Activated CD8-positive, alpha-beta T cell treated with anti-CD3 and anti-CD28 coated beads for 36 hours (primary cell): ENCODE results near the gene SLX9. TPM values are rescaled to one million over a fixed set of nuclear protein-coding genes. Genes with fewer than 3 reads are reported as not detected.

Experiments
- ATAC-seq: fragments of 200-7000 bp; cut with Tn5 transposase; one replicate; pipeline ENCODE4 v1.10.0; 2021; ENCODE audit warnings: mild to moderate bottlenecking, moderate library complexity
- CTCF ChIA-PET: fragments of 350-600 bp; sonication (Branson Sonifier 250); formaldehyde crosslinking; loops from one replicate; lab custom pipeline; 2021; ENCODE audit warnings: antibody characterized with exemption; lab: Charles Lee
- POLR2A ChIA-PET: fragments of 350-600 bp; sonication (Branson Sonifier 250); formaldehyde crosslinking; loops from one replicate; lab custom pipeline; 2021; ENCODE audit warnings: antibody characterized with exemption; lab: Charles Lee
- DNase-seq: peaks from one replicate; pipeline ENCODE4 v3.0.0-alpha.2; 2020
- H3K27ac Mint-ChIP-seq: one replicate; pipeline ENCODE4 v1.8.0; 2021; ENCODE audit warnings: mild to moderate bottlenecking, mixed read lengths
- H3K27me3 Mint-ChIP-seq: one replicate; pipeline ENCODE4 v1.8.0; 2021; ENCODE audit warnings: mixed read lengths
- H3K36me3 Mint-ChIP-seq: one replicate; pipeline ENCODE4 v1.8.0; 2021; ENCODE audit warnings: low read depth, mixed read lengths
- H3K4me1 Mint-ChIP-seq: one replicate; pipeline ENCODE4 v1.8.0; 2021; ENCODE audit warnings: low read depth, mixed read lengths
- H3K4me3 Mint-ChIP-seq: one replicate; pipeline ENCODE4 v1.8.0; 2021; ENCODE audit warnings: mild to moderate bottlenecking, moderate library complexity, mixed read lengths
- H3K9me3 Mint-ChIP-seq: one replicate; pipeline ENCODE4 v1.8.0; 2021; ENCODE audit warnings: mixed read lengths
- CTCF ChIP-seq: fragments of 200-600 bp; IDR thresholded peaks from one replicate; pipeline ENCODE4 v1.8.0; 2022; ENCODE audit warnings: antibody characterized with exemption, mild to moderate bottlenecking
- intact Hi-C: fragments of 100-400 bp; cut with micrococcal nuclease; formaldehyde crosslinking; loops from one replicate; pipeline ENCODE4 v1.10.0; 2022
- total RNA-seq, 2 experiments: library from RNA; stranded (reverse); gene quantifications; one replicate each; pipeline ENCODE4 v1.2.3, GENCODE V29; 2021

SLX9 gene
- total RNA-seq, 2 experiments from 2014 or later = 76.0 to 76.5 TPM

- Mint-ChIP-seq H3K4me1 (peaks cover 62% of the 10 kb centered on the region), H3K36me3 (peaks cover 65% of the 10 kb centered on the region), H3K4me3 (peak overlapping the region; percentile 100), H3K27me3 (no peaks in the 10 kb centered on the region), H3K27ac (peak overlapping the region; percentile 77), H3K9me3 (no peaks in the 10 kb centered on the region)
- intact Hi-C loops = no loop called here
- ATAC-seq = no peak
- TF ChIP-seq CTCF = no peak
- ChIA-PET POLR2A (interaction anchor here (1.4 to 8.4 kb wide), 2 partner anchors 14 to 20 kb away, joined by 4 to 55 read pairs; no protein-coding TSS in a partner anchor), CTCF (interaction anchor here (1.0 to 7.5 kb wide), 6 partner anchors 9 to 125 kb away, joined by 3 to 63 read pairs (median 10); partner anchors contain the start of gene UBE2G2)
- DNase-seq = no peak
These were observed 21.7 kb upstream of the SLX9 start for GRCh38 chr21:44918107-44918470.

GRCh38 chr21:44918581-44919033 is 21.2 kb upstream of the SLX9 start:
- DNase-seq (no peak), ATAC-seq (no peak)
- no peaks in the 10 kb centered on the region for H3K9me3 Mint-ChIP-seq
- peak overlapping the region; percentile 100 for H3K4me3 Mint-ChIP-seq
- H3K36me3 Mint-ChIP-seq = peaks cover 70% of the 10 kb centered on the region
- H3K27me3 Mint-ChIP-seq = no peaks in the 10 kb centered on the region
- no peak for TF ChIP-seq CTCF
- ChIA-PET CTCF (interaction anchor here (0.7 to 3.2 kb wide), 9 partner anchors 8 to 210 kb away, joined by 3 to 22 read pairs (median 4); partner anchors contain the start of genes PTTG1IP, SLX9 and UBE2G2), POLR2A (interaction anchor here (0.9 to 3.4 kb wide), 8 partner anchors 7 to 44 kb away, joined by 3 to 23 read pairs (median 5); no protein-coding TSS in a partner anchor)
- intact Hi-C loops = no loop called here
- peaks cover 62% of the 10 kb centered on the region for H3K4me1 Mint-ChIP-seq
- H3K27ac Mint-ChIP-seq = peak overlapping the region; percentile 77

GRCh38 chr21:44919111-44919912 is 20.5 kb upstream of the SLX9 start:
- CTCF ChIA-PET = interaction anchor here (0.7 to 3.2 kb wide), 8 partner anchors 9 to 209 kb away, joined by 3 to 22 read pairs (median 4); partner anchors contain the start of genes PTTG1IP and SLX9
- no peak for TF ChIP-seq CTCF
- peak overlapping the region; percentile 99 for H3K27ac Mint-ChIP-seq
- H3K36me3 Mint-ChIP-seq = peaks cover 76% of the 10 kb centered on the region
- peak overlapping the region; percentile 100 for H3K4me3 Mint-ChIP-seq
- POLR2A ChIA-PET = interaction anchor here (0.7 to 3.4 kb wide), 9 partner anchors 8 to 45 kb away, joined by 3 to 23 read pairs (median 6); partner anchors contain the start of gene SLX9
- H3K27me3 Mint-ChIP-seq = no peaks in the 10 kb centered on the region
- no peaks in the 10 kb centered on the region for H3K9me3 Mint-ChIP-seq
- intact Hi-C loops = no loop called here
- H3K4me1 Mint-ChIP-seq = peaks cover 62% of the 10 kb centered on the region
- no peak for ATAC-seq
- DNase-seq = peak; percentile 56

- POLR2A ChIA-PET = interaction anchor here (0.7 to 3.4 kb wide), 9 partner anchors 8 to 159 kb away, joined by 3 to 23 read pairs (median 6); partner anchors contain the start of gene SLX9
- CTCF ChIA-PET = interaction anchor here (0.8 to 3.2 kb wide), 8 partner anchors 9 to 127 kb away, joined by 3 to 22 read pairs (median 4); partner anchors contain the start of gene SLX9
- DNase-seq (no peak), ATAC-seq (peak; percentile 11)
- H3K4me3 Mint-ChIP-seq = peak overlapping the region; percentile 100
- H3K4me1 Mint-ChIP-seq = peaks cover 64% of the 10 kb centered on the region
- H3K36me3 Mint-ChIP-seq = peaks cover 79% of the 10 kb centered on the region
- H3K27me3 Mint-ChIP-seq = no peaks in the 10 kb centered on the region
- peak overlapping the region; percentile 99 for H3K27ac Mint-ChIP-seq
- TF ChIP-seq CTCF = no peak
- intact Hi-C loops = loop anchor here (10.0 kb wide), 1 partner anchor 45 kb away; the partner anchor contains the start of gene PTTG1IP
- H3K9me3 Mint-ChIP-seq = no peaks in the 10 kb centered on the region
These were observed 19.7 kb upstream of the SLX9 start for GRCh38 chr21:44919913-44920693.
